ENCODE data around the gene TRAM2.

Gene TRAM2

GRCh38 chr6:52529311-52529710 is 47.5 kb downstream of the TRAM2 start:
- H3K36me3 ChIP-seq (ENCODE audit: control insufficient read depth, low read length): no peaks in the 10 kb centered on the region
- H3K4me3 ChIP-seq (ENCODE audit: low read length): no peak overlapping the region
- H3K9me3 ChIP-seq (ENCODE audit: control insufficient read depth, insufficient read depth, low read length): no peaks in the 10 kb centered on the region
- no peaks in the 10 kb centered on the region for H3F3A ChIP-seq (ENCODE audit: control insufficient read depth, insufficient read depth)
- TF ChIP-seq EZH2phosphoT487 (IDR thresholded peaks at IDR 0.05; ENCODE audit: borderline replicate concordance, low read length): no peak
- TF ChIP-seq CTCF (IDR thresholded peaks at IDR 0.05; ENCODE audit: low read depth, low read length, poor library complexity, severe bottlenecking): no peak
- no peaks in the 10 kb centered on the region for H3K4me1 ChIP-seq (ENCODE audit: control insufficient read depth, low read length)
- H3K27ac ChIP-seq (ENCODE audit: low read depth, low read length): no peak overlapping the region
- no peaks in the 10 kb centered on the region for H3K27me3 ChIP-seq (ENCODE audit: control insufficient read depth, low read length)
- no peaks in the 10 kb centered on the region for H3K9me2 ChIP-seq (replicated peaks; ENCODE audit: control insufficient read depth, low read length)
- H3K4me2 ChIP-seq (ENCODE audit: low read length): no peak overlapping the region
- no peaks in the 10 kb centered on the region for H4K20me1 ChIP-seq (ENCODE audit: control insufficient read depth, insufficient read depth, low read depth, low read length)
- no peaks in the 10 kb centered on the region for H3K79me2 ChIP-seq (ENCODE audit: control insufficient read depth, low read length)

- no peaks in the 10 kb centered on the region for H3K9me3 ChIP-seq (ENCODE audit: control insufficient read depth, insufficient read depth, low read length)
- H3K4me2 ChIP-seq (ENCODE audit: low read length): no peak overlapping the region
- H3K36me3 ChIP-seq (ENCODE audit: control insufficient read depth, low read length): no peaks in the 10 kb centered on the region
- no peaks in the 10 kb centered on the region for H4K20me1 ChIP-seq (ENCODE audit: control insufficient read depth, insufficient read depth, low read depth, low read length)
- H3K27ac ChIP-seq (ENCODE audit: low read depth, low read length): no peak overlapping the region
- no peaks in the 10 kb centered on the region for H3K4me1 ChIP-seq (ENCODE audit: control insufficient read depth, low read length)
- no peak for TF ChIP-seq CTCF (IDR thresholded peaks at IDR 0.05; ENCODE audit: low read depth, low read length, poor library complexity, severe bottlenecking)
- TF ChIP-seq EZH2phosphoT487 (IDR thresholded peaks at IDR 0.05; ENCODE audit: borderline replicate concordance, low read length): no peak
- H3K79me2 ChIP-seq (ENCODE audit: control insufficient read depth, low read length): no peaks in the 10 kb centered on the region
- no peak overlapping the region for H3K4me3 ChIP-seq (ENCODE audit: low read length)
- no peaks in the 10 kb centered on the region for H3K27me3 ChIP-seq (ENCODE audit: control insufficient read depth, low read length)
- no peaks in the 10 kb centered on the region for H3K9me2 ChIP-seq (replicated peaks; ENCODE audit: control insufficient read depth, low read length)
- no peaks in the 10 kb centered on the region for H3F3A ChIP-seq (ENCODE audit: control insufficient read depth, insufficient read depth)
These were observed 49.4 kb downstream of the TRAM2 start for GRCh38 chr6:52527436-52527835.

DNA sequence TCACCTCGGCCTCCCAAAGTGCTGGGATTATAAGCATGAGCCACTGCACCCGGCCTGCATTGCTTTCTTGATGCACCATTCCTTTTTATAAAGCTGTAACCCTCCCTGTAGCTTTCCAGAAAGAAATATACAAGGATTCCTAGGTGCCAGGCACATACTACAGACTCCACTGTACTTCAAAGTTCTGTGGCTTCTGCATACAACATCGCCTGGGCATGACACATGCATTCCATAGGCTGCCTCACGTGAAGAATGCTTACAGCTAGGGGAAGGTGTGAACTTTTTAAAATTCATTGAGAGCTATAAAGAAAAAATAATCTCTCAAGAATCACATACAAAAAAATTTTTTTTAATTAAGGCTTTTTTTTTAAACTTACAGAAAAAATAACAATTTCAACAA is 50.2 kb downstream of the TRAM2 start:
- no peak for TF ChIP-seq CTCF (IDR thresholded peaks at IDR 0.05; ENCODE audit: low read depth, low read length, poor library complexity, severe bottlenecking)
- no peak for TF ChIP-seq EZH2phosphoT487 (IDR thresholded peaks at IDR 0.05; ENCODE audit: borderline replicate concordance, low read length)
- no peaks in the 10 kb centered on the region for H3K9me3 ChIP-seq (ENCODE audit: control insufficient read depth, insufficient read depth, low read length)
- no peaks in the 10 kb centered on the region for H3K36me3 ChIP-seq (ENCODE audit: control insufficient read depth, low read length)
- H3K27me3 ChIP-seq (ENCODE audit: control insufficient read depth, low read length): no peaks in the 10 kb centered on the region
- no peaks in the 10 kb centered on the region for H3K79me2 ChIP-seq (ENCODE audit: control insufficient read depth, low read length)
- H3K4me2 ChIP-seq (ENCODE audit: low read length): no peak overlapping the region
- no peaks in the 10 kb centered on the region for H3F3A ChIP-seq (ENCODE audit: control insufficient read depth, insufficient read depth)
- no peak overlapping the region for H3K4me3 ChIP-seq (ENCODE audit: low read length)
- no peaks in the 10 kb centered on the region for H4K20me1 ChIP-seq (ENCODE audit: control insufficient read depth, insufficient read depth, low read depth, low read length)
- no peaks in the 10 kb centered on the region for H3K9me2 ChIP-seq (replicated peaks; ENCODE audit: control insufficient read depth, low read length)
- no peak overlapping the region for H3K27ac ChIP-seq (ENCODE audit: low read depth, low read length)
- H3K4me1 ChIP-seq (ENCODE audit: control insufficient read depth, low read length): no peaks in the 10 kb centered on the region

- no peaks in the 10 kb centered on the region for H3K9me2 ChIP-seq (replicated peaks; ENCODE audit: control insufficient read depth, low read length)
- H3K36me3 ChIP-seq (ENCODE audit: control insufficient read depth, low read length): no peaks in the 10 kb centered on the region
- no peak for TF ChIP-seq CTCF (IDR thresholded peaks at IDR 0.05; ENCODE audit: low read depth, low read length, poor library complexity, severe bottlenecking)
- TF ChIP-seq EZH2phosphoT487 (IDR thresholded peaks at IDR 0.05; ENCODE audit: borderline replicate concordance, low read length): no peak
- no peak overlapping the region for H3K27ac ChIP-seq (ENCODE audit: low read depth, low read length)
- no peak overlapping the region for H3K4me2 ChIP-seq (ENCODE audit: low read length)
- no peak overlapping the region for H3K4me3 ChIP-seq (ENCODE audit: low read length)
- H3F3A ChIP-seq (ENCODE audit: control insufficient read depth, insufficient read depth): no peaks in the 10 kb centered on the region
- H3K4me1 ChIP-seq (ENCODE audit: control insufficient read depth, low read length): no peaks in the 10 kb centered on the region
- H3K9me3 ChIP-seq (ENCODE audit: control insufficient read depth, insufficient read depth, low read length): no peaks in the 10 kb centered on the region
- no peaks in the 10 kb centered on the region for H3K27me3 ChIP-seq (ENCODE audit: control insufficient read depth, low read length)
- H3K79me2 ChIP-seq (ENCODE audit: control insufficient read depth, low read length): no peaks in the 10 kb centered on the region
- no peaks in the 10 kb centered on the region for H4K20me1 ChIP-seq (ENCODE audit: control insufficient read depth, insufficient read depth, low read depth, low read length)
These were observed 51.9 kb downstream of the TRAM2 start for GRCh38 chr6:52524918-52525317.
